HG03060 (cell line): ENCODE measurements around the gene ANKRD33B.

Source experiments
- ATAC-seq: cut with Tn5 transposase; IDR thresholded peaks from one replicate; pipeline ENCODE4 v1.9.1; 2021; ENCODE audit warnings: low read depth, moderate number of reproducible peaks; ENCODE audit not compliant: unreplicated experiment

ANKRD33B gene

DNA sequence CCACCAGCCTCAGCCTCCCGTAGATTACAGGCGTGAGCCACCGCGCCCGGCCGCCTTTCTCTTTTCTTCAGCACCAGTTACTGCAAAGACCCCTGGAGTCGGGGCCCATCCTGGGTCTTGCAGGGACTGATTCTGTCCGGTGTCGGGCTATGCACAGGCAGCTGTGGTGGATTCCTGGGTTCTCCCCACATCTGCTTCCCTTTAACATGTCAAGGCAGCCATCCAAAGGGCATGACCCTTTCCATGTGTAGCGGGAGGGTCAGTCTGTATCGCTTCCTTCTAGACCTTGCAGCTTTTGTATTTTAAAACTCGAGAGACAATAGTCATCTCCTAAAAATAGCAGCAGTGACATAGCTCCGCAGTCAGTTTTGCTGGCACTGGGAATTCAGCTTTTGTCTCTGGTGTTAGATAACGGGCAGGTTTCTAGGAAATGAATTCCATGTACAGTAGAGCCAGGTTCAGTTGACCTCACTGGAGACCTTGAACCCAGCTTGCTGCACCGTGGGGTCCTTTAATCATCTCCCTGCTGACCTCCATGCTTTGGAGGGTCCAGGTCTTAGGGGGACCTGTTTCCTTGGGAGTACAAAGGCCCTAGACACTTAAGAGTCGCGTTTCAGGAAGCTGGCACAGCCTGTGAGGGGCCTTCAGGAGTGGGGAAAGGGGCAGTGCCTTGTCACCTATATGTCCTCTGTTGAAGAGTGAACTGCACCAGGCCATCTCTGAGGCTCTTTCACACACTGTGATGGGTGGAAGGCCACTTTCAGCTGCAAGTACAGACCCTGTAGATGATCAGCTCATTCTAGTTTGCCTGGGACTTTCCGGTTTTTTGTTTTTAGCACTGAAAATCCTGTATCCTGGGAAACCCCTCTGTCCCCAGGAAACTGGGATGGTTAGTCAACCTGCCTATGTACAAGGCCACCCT is 13.8 kb downstream of the ANKRD33B start:
- ATAC-seq: no peak

GRCh38 chr5:10578293-10578665 is 14.4 kb downstream of the ANKRD33B start:
- ATAC-seq: no peak

GRCh38 chr5:10578869-10579268 is 15.0 kb downstream of the ANKRD33B start:
- ATAC-seq: peak; percentile 37

DNA sequence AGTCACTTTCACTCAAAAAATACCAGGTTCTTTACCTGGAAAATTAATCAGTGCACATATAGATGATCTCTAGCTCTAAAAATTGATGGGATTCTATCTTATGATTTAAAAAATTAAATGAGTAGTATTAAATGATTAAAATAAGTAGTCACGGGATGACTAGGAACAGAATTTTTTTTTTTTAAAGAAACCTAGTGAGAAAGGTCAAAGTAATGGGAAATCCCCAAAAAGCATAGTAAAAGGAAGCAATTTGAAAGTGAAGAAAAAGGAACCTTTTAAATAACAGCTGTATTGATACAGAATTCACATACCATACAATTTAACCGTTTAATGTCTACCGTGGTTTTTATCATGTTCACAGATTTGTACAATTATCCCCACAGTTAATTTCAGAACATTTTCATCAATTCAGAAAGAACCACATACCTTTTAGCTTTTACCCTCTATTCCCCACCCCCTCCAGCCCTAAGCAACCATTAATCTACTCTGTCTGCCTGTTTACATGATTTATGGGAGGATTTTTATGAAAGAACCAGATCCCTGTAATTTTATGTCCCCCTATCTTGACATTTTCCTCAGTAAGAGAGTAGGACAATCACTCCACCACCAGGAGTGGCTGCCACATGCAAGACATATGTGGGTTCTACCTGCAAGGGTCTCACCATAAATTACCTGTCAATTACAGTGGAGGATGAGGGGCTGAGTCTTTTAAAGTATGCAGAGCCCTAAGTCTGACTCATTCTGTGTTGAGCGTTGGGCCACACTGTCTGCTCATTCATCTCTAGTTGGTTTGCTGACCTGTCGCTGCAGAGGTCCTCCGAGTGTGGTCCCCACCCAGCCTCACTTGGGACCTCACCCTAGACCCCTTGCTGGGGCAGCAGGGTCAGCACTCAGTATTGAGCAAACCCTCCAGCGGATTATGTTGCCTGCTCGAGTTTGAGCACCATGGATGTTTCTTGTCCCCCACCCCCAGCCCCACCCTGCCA is 16.0 kb downstream of the ANKRD33B start:
- peak; percentile 27 for ATAC-seq

DNA sequence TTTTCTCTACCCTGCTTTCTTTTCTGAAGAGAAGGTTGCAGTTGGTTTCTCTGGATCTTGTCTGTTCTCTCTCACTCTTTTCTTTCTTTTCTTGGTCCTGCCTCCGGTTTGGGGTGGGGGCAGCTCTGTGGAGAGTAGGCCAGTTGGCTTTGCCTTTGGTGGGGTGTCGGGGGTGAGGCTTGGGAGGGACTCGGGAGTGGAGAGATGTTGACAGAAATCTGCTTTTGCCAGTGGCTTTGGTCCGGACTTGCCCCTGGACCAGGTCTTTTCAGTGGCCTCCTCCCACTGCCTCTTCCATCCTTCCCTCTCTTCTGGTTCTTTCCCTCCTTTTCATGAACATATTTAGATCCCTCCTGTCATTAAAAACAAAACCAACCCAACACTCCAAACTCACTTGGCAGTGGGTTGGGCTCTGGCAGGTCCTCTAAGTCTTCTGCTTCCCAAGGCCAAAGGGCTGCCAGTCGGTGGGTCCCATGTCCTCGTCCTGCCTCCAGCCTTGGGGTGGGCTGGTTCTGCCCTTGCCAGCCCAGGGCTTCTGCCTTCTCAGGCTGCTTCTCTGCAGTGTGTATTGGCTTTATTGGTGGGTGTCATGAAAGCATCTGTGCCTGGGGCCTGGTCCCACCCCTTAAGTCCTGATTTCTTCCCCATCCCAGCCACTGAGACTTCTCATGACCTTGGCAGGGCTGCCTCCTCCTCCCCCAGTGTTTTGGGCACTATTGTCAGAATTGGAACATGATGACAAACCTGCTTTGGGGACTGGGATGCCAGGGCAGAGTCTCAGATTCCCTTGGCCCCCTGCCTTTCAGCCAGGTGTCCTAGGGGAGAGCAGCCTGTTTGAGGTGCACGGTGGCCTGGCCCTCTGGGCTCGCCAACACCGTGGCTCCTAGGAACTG is 16.9 kb downstream of the ANKRD33B start:
- ATAC-seq: no peak

- ATAC-seq: no peak
Observed at GRCh38 chr5:10581424-10581748, 17.5 kb downstream of the ANKRD33B start.

GRCh38 chr5:10581867-10582511 is 18.1 kb downstream of the ANKRD33B start:
- no peak for ATAC-seq

DNA sequence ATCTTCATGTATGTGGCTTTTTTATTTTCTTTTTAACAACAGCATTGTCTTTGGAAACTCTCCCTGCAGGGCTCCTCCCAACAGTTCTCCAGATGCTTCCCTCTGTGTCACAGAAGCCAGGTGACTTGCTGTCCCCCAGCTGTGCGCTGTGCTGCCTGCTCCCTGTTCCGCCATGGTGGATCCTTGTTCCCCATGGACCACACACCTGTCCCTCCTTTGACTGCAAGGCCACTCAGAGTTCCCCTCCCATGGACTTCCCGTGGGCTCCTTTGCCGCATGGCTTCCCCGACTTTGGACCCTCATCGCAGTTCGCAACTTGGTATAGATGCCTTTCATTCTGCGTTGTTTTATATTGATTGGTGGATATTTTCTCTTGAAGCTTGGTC is 18.6 kb downstream of the ANKRD33B start:
- ATAC-seq: no peak

DNA sequence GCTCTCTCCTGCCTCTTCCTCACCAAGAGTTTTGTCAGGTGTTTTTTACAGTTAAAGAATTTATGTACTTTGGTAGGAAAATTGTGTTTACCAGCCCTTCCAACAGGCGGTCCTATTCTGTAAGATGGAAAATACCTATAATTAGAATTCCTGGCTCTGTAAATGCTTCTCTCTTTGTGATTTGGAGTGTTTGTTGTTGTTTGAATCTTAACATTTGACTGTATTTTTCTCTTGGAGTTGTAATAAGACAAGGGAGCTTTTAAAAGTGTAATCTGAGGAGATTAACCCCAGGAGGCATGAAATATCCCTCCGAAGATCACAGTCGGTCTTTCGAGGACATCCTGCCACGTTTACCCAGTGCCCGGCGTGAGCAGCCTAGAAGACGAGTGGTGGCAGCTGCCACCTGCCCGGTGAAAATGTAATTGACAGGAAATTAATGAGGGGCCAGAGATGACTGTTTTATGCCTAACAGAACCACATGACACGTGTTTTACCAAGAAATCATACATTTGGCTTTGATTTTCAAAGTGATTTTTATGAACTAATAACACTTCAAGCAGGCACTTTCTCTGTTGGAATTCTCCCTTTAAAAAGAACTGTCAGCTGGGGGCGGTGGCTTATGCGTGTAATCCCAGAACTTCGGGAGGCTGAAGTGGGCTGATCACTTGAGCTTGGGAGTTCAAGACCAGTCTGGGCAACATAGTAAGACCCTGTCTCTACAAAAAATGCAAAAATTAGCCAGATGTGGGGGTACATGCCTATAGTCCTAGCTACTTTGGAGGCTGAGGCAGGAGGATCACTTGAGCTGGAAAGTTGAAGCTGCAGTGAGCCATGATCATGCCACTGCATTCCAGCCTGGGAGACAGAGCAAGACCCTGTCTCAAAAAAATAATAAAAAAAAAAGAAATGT is 20.0 kb downstream of the ANKRD33B start:
- no peak for ATAC-seq

DNA sequence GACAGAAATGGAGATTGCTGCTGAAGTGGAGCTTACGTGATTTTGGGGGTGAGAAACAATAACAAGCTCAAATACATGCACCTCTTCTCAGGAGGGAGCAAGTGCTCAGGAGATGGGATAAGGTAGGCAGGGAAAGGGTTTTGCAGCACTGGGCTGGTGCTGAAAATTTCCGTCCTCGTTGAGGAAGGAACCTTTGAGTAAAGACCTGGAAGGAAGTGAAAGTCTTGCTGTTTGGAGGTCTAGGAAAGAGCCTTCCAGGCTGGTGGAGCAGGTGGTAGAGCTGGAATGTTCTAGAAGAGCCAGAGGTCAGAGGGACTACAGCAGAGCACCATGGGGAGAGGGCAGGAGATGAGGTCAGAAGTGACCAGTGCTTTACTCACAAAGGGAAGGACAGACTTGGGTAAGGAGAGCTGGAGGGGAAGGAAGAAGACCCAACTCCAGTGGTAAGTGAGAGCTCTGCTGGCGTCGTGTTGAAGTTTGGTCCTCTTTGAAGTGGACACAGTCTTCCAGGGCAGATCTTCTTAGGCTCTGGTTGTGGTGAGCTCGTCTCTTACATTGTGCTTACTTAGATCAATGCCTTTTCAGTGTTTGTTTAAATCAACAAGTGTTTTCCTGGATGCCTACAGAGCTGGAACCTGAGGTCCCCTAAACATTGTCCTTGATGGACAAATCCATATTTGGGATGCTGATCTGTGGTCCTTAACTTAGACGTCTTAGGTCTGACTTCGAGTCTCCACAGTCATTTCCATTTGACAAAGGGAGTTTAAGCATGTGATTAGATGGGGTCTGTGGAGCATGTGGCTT is 21.0 kb downstream of the ANKRD33B start:
- ATAC-seq: no peak

GRCh38 chr5:10585518-10585915 is 21.6 kb downstream of the ANKRD33B start:
- no peak for ATAC-seq

DNA sequence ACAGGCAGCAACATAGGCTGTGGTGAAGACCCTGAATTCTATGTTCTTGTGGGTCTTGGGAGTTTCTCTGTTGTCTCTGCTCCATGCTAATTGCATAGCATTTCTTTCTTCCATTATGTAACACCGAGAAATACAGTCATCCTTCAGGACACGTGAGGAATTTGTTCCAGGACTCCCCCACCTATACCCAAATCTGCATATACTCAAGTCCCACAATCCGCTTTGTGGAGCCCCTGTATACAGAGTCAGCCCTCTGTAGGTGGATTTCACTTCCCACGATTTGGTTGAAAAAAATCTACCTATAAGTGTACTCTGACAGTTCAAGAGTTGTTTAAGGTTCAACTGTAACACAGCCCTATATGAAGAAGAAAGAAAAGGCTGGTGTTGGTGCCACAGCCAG is 22.1 kb downstream of the ANKRD33B start:
- no peak for ATAC-seq

DNA sequence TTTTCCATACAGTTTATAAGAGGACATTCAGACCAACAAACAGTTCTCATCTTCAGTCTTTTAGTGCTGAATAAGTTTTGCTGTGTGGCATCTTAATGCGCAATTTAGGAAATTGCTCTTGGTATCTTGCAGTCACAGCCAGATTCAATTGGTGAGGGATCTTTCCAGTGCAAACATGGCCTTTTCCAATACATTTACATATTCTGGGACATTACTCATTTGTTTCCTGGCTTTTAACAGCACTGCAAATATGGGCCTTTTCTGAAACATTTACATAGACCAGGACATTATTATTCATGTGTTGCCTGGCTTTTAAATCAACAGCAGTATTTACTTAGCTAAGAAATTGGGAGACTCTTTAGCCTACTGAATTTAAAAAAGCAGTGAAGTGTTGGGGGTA is 22.7 kb downstream of the ANKRD33B start:
- no peak for ATAC-seq

DNA sequence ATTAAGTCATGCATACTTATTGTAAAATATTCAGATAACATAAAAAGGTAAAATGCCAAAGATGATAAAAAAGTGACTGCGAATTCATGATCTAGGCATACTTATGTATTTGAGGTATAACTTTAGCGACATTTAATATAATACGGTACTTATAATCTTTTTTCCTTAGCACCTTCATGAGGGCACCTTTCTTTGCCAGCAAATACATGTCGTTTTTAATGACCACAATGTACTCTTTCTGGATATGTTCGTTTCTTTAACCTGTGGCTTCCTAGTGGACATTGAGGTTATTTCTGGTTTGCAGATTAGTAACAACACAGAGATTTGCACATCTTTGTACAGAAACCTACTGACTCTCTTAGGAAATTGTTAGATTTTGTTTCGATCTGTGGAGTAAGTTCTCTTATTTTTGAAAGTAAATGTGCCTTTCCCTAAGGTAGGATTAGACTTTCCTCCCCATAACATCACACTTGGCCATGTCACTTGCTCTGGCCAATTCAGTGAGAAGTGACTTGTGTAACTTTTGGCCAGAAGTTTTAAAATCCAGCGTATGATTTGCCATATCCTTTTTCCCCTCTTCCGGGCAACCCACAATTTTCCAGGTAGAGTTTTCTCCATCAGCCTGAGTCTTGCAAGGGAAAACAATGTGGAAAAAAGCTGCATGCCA is 24.4 kb downstream of the ANKRD33B start:
- no peak for ATAC-seq

DNA sequence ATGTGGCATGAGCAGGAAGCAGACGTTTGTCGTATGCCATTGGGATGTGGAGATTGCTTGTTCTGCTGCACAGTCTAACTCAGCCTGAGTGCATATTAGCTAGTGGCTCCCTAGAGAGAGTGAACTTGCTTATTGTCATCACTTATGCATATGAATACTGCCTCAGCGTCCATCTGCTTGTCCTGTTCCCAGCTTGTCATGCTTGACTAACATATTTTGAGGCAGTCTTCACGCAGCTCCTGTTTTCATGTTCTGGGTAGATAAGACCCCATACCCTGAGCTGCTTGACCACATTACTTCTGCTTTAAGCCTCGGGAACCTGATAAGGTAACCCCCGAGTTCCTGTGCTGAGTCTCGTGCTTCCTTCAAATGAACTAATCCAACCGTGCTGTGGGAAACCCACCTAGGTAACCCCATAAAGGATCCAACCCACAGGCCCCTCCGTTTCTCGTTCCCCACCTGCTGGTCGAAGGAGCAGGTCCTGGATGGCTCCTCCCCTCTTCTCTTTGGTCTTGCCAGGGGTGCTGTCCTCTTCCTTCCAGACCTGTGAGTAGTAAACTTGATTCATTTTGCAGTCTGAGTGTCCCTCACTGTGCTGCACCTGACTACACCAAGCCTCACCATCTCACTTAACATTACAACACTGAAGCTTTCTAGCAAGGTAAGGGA is 25.0 kb downstream of the ANKRD33B start:
- ATAC-seq: no peak

DNA sequence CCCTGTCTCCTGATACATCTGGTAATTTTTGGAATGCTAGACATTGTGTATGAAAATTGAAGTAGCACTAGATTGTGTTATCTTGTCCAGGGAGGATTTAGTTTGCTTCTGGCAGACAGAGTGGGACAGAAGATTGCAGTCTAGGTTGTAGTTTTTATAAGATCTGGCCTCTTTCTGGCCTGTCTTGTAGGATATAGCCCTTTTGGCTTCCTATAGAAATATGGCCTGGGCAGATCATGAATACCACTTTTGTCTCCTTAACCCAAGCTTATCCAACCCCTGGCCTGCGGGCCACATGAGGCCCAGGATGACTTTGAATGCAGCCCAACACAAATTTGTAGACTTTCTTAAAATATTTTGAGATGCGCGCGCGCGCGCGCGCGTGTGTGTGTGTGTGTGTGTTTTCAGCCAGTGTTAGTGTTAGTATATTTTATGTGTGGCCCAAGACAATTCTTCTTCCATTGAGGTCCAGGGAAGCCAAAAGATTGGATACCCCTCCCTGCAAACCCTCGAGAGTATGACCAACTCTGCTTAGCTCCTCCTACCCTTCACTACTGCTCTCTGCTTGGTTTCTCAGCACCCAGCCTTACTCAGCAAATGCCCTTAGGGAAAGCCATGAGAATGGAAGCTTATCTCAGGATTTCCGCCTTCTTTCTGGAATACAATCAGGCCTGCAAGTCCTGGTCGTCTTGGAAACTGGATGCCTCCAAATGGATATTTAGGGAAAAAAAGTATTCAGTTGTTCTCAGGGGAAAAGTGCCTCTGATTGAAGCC is 26.5 kb downstream of the ANKRD33B start:
- no peak for ATAC-seq
